Measurements from ENCODE around the gene KCNJ10.

KCNJ10 gene

GRCh38 chr1:160098852-160099561, 29.0 kb upstream of the KCNJ10 start:
- DNase-seq = peak; percentile 59

GRCh38 chr1:160097911-160098851, 28.2 kb upstream of the KCNJ10 start, which contains the start of gene IGSF8:
IGSF8 (minus strand) TSS chr1:160098619; CDS start chr1:160098472, 147 bp downstream.
- DNase-seq = peak; percentile 24

- DNase-seq = no peak
Measured at GRCh38 chr1:160097151-160097910, 27.4 kb upstream of the KCNJ10 start.

GRCh38 chr1:160096274-160097116, 26.5 kb upstream of the KCNJ10 start:
- no peak for DNase-seq

GRCh38 chr1:160095382-160096105, 25.6 kb upstream of the KCNJ10 start:
- no peak for DNase-seq

GRCh38 chr1:160094806-160095205, 24.8 kb upstream of the KCNJ10 start:
- DNase-seq = no peak

GRCh38 chr1:160094291-160094625, 24.3 kb upstream of the KCNJ10 start:
- no peak for DNase-seq

- DNase-seq = no peak
Measured at GRCh38 chr1:160093624-160094290, 23.8 kb upstream of the KCNJ10 start.

- DNase-seq = no peak
Measured at GRCh38 chr1:160093069-160093395, 23.1 kb upstream of the KCNJ10 start.

- DNase-seq = no peak
Measured at GRCh38 chr1:160092366-160093068, 22.6 kb upstream of the KCNJ10 start.

- no peak for DNase-seq
Measured at GRCh38 chr1:160091666-160092223, 21.8 kb upstream of the KCNJ10 start.

- DNase-seq = no peak
Measured at GRCh38 chr1:160090760-160091159, 20.8 kb upstream of the KCNJ10 start.

GRCh38 chr1:160089883-160090282, 19.9 kb upstream of the KCNJ10 start:
- no peak for DNase-seq

GRCh38 chr1:160087118-160087662, 17.2 kb upstream of the KCNJ10 start:
- no peak for DNase-seq

- DNase-seq = no peak
Measured at GRCh38 chr1:160086456-160086892, 16.5 kb upstream of the KCNJ10 start.

- DNase-seq = no peak
Measured at GRCh38 chr1:160085686-160086455, 15.9 kb upstream of the KCNJ10 start.

GRCh38 chr1:160084771-160085321, 14.9 kb upstream of the KCNJ10 start:
- DNase-seq = no peak

- no peak for DNase-seq
Measured at GRCh38 chr1:160083968-160084770, 14.2 kb upstream of the KCNJ10 start.

Measured in NCI-H1417 treated with DMSO at 0.1 percent for 48 hours (cell line).